ENCODE results near the gene NEUROG1.

- TF ChIP-seq, protein P1, sequence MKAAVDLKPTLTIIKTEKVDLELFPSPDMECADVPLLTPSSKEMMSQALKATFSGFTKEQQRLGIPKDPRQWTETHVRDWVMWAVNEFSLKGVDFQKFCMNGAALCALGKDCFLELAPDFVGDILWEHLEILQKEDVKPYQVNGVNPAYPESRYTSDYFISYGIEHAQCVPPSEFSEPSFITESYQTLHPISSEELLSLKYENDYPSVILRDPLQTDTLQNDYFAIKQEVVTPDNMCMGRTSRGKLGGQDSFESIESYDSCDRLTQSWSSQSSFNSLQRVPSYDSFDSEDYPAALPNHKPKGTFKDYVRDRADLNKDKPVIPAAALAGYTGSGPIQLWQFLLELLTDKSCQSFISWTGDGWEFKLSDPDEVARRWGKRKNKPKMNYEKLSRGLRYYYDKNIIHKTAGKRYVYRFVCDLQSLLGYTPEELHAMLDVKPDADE (IDR thresholded peaks at IDR 0.05): no peak
- TF ChIP-seq, protein P2, sequence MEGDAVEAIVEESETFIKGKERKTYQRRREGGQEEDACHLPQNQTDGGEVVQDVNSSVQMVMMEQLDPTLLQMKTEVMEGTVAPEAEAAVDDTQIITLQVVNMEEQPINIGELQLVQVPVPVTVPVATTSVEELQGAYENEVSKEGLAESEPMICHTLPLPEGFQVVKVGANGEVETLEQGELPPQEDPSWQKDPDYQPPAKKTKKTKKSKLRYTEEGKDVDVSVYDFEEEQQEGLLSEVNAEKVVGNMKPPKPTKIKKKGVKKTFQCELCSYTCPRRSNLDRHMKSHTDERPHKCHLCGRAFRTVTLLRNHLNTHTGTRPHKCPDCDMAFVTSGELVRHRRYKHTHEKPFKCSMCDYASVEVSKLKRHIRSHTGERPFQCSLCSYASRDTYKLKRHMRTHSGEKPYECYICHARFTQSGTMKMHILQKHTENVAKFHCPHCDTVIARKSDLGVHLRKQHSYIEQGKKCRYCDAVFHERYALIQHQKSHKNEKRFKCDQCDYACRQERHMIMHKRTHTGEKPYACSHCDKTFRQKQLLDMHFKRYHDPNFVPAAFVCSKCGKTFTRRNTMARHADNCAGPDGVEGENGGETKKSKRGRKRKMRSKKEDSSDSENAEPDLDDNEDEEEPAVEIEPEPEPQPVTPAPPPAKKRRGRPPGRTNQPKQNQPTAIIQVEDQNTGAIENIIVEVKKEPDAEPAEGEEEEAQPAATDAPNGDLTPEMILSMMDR (conservative IDR thresholded peaks at IDR 0.05; ENCODE audit: low read depth in 2 of 2): no peak
- TF ChIP-seq POLR2AphosphoS5 (IDR thresholded peaks at IDR 0.05; ENCODE audit: low read depth) (no peak), EZH2 (IDR thresholded peaks at IDR 0.05; ENCODE audit: low read depth, unreplicated experiment) (peak; percentile 16), EZH2phosphoT487 (IDR thresholded peaks at IDR 0.05; ENCODE audit: unreplicated experiment) (peak; percentile 12), JUNB (IDR thresholded peaks at IDR 0.05; ENCODE audit: unreplicated experiment) (no peak), CREB1 (CRISPR knock-in tag; IDR thresholded peaks at IDR 0.05; ENCODE audit: low read depth) (no peak), ZNF114 (CRISPR knock-in tag; IDR thresholded peaks at IDR 0.05) (no peak), ZNF462 (CRISPR knock-in tag; IDR thresholded peaks at IDR 0.05) (no peak), STAT1 (IDR thresholded peaks at IDR 0.05; ENCODE audit: unreplicated experiment) (no peak), NANOG (IDR thresholded peaks at IDR 0.05; ENCODE audit: borderline replicate concordance) (no peak), ZNF331 (CRISPR knock-in tag; IDR thresholded peaks at IDR 0.05; ENCODE audit: low read depth) (no peak)
- TF ChIP-seq, protein P3, sequence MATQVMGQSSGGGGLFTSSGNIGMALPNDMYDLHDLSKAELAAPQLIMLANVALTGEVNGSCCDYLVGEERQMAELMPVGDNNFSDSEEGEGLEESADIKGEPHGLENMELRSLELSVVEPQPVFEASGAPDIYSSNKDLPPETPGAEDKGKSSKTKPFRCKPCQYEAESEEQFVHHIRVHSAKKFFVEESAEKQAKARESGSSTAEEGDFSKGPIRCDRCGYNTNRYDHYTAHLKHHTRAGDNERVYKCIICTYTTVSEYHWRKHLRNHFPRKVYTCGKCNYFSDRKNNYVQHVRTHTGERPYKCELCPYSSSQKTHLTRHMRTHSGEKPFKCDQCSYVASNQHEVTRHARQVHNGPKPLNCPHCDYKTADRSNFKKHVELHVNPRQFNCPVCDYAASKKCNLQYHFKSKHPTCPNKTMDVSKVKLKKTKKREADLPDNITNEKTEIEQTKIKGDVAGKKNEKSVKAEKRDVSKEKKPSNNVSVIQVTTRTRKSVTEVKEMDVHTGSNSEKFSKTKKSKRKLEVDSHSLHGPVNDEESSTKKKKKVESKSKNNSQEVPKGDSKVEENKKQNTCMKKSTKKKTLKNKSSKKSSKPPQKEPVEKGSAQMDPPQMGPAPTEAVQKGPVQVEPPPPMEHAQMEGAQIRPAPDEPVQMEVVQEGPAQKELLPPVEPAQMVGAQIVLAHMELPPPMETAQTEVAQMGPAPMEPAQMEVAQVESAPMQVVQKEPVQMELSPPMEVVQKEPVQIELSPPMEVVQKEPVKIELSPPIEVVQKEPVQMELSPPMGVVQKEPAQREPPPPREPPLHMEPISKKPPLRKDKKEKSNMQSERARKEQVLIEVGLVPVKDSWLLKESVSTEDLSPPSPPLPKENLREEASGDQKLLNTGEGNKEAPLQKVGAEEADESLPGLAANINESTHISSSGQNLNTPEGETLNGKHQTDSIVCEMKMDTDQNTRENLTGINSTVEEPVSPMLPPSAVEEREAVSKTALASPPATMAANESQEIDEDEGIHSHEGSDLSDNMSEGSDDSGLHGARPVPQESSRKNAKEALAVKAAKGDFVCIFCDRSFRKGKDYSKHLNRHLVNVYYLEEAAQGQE (IDR thresholded peaks at IDR 0.05; ENCODE audit: unreplicated experiment): no peak
These were observed 43.0 kb upstream of the NEUROG1 start, which contains the start of gene CXCL14 for GRCh38 chr5:135578685-135579341.
